Thoracic aorta (tissue), 2 donors: Measurements from ENCODE around the gene PARVB. TPM values are rescaled to one million over a fixed set of nuclear protein-coding genes. Genes with fewer than 3 reads are reported as not detected.

Experiments used
- ATAC-seq: fragments of 150-250 bp; one replicate; pipeline ENCODE4 v1.8.0; 2017; ENCODE audit warnings: low read depth; ENCODE audit not compliant: insufficient number of reproducible peaks, low FRiP score
- DNase-seq: peaks from one replicate; pipeline ENCODE4 v3.0.0-alpha.2; 2020; ENCODE audit warnings: low spot score
- H3K27ac ChIP-seq, 2 donors: fragments of 200-600 bp; sonication (generic); 1 replicate in 1 of 2; 2 replicates in 1 of 2; pipeline ENCODE4 v1.5.1; 2016; ENCODE audit warnings: mild to moderate bottlenecking in 2 of 2, moderate library complexity in 2 of 2
- H3K27me3 ChIP-seq: fragments of 200-600 bp; sonication (generic); replicated peaks from 2 replicates; pipeline ENCODE4 v1.6.0; 2016; ENCODE audit warnings: mild to moderate bottlenecking; ENCODE audit not compliant: insufficient read depth
- H3K36me3 ChIP-seq: fragments of 200-600 bp; sonication (generic); one replicate; pipeline ENCODE4 v1.5.1; 2016
- H3K4me1 ChIP-seq, 2 donors: fragments of 200-600 bp; sonication (generic); 1 replicate in 1 of 2; 2 replicates in 1 of 2; pipeline versions ENCODE4 v1.5.1 to v1.6.0; 2016; ENCODE audit warnings: low read depth in 2 of 2, mild to moderate bottlenecking in 1 of 2; ENCODE audit not compliant: control insufficient read depth in 1 of 2
- H3K4me3 ChIP-seq: fragments of 200-600 bp; sonication (generic); 2 replicates; pipeline ENCODE4 v1.5.1; 2016; ENCODE audit warnings: mild to moderate bottlenecking
- H3K9me3 ChIP-seq: fragments of 200-600 bp; sonication (generic); 2 replicates; pipeline ENCODE4 v1.5.1; 2016
- total RNA-seq, 2 donors: library from RNA; depleted of rRNA; stranded (reverse); fragments of >200 nt; gene quantifications; one replicate each; pipeline versions ENCODE4 v1.1.0 to v1.2.3, GENCODE V29; 2016
- TF ChIP-seq, protein P1 (sequence below): fragments of 200-600 bp; sonication (generic); IDR thresholded peaks from one replicate; pipeline ENCODE4 v1.5.1; 2019; ENCODE audit warnings: antibody characterized with exemption

The PARVB gene
- total RNA-seq, 2 donors from 2014 or later = 15.3 to 17.2 TPM

DNA sequence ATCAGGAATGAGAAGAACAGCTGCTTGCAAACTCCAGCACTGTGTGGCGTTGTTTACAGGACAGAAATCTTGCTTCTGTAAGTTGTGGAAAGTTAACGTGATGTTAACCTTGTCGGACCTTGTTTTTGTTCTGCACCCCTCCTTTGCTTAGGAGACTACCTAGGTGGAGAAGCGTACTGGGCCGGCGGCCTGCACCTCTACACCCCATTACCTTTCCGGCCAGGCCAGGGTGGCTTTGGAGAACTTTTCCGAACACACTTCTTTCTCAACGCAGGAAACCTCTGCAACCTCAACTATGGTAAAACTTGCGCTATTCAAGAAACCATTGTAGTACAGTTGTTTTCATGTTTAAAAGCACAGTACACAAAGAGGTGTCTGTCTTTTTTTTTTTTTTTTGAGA, 35.1 kb upstream of the PARVB start:
- H3K27me3 ChIP-seq = no peaks in the 10 kb centered on the region
- no peak overlapping the region for H3K4me3 ChIP-seq
- DNase-seq (no peak), ATAC-seq (no peak)
- H3K4me1 ChIP-seq = no peaks in the 10 kb centered on the region
- TF ChIP-seq, protein P1, sequence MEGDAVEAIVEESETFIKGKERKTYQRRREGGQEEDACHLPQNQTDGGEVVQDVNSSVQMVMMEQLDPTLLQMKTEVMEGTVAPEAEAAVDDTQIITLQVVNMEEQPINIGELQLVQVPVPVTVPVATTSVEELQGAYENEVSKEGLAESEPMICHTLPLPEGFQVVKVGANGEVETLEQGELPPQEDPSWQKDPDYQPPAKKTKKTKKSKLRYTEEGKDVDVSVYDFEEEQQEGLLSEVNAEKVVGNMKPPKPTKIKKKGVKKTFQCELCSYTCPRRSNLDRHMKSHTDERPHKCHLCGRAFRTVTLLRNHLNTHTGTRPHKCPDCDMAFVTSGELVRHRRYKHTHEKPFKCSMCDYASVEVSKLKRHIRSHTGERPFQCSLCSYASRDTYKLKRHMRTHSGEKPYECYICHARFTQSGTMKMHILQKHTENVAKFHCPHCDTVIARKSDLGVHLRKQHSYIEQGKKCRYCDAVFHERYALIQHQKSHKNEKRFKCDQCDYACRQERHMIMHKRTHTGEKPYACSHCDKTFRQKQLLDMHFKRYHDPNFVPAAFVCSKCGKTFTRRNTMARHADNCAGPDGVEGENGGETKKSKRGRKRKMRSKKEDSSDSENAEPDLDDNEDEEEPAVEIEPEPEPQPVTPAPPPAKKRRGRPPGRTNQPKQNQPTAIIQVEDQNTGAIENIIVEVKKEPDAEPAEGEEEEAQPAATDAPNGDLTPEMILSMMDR = no peak
- no peak overlapping the region for H3K27ac ChIP-seq
- peaks cover 24% of the 10 kb centered on the region for H3K36me3 ChIP-seq
- H3K9me3 ChIP-seq = no peaks in the 10 kb centered on the region

DNA sequence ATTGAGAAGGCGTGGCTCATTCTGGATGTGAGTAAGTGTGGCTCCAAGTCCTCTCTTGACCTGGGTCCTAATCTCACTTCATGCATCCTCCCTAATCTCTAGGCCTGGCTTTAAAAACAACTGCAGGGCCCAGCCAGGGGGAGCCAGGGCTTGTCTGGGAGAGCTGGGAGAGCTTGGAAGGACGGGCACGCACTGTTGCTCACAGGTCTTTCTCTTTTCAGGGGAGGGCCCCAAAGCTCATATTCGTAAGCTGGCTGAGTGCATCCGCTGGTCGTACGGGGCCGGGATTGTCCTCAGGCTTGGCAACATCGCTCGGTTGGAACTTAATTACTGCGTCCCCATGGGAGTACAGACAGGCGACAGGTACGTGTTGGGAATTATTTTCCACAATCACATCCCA, 34.1 kb upstream of the PARVB start:
- Histone ChIP-seq H3K9me3 (no peaks in the 10 kb centered on the region), H3K4me3 (no peak overlapping the region), H3K36me3 (peaks cover 20% of the 10 kb centered on the region), H3K27ac (no peak overlapping the region), H3K27me3 (no peaks in the 10 kb centered on the region), H3K4me1 (no peaks in the 10 kb centered on the region)
- ATAC-seq (no peak), DNase-seq (no peak)
- TF ChIP-seq, protein P1 = no peak

DNA sequence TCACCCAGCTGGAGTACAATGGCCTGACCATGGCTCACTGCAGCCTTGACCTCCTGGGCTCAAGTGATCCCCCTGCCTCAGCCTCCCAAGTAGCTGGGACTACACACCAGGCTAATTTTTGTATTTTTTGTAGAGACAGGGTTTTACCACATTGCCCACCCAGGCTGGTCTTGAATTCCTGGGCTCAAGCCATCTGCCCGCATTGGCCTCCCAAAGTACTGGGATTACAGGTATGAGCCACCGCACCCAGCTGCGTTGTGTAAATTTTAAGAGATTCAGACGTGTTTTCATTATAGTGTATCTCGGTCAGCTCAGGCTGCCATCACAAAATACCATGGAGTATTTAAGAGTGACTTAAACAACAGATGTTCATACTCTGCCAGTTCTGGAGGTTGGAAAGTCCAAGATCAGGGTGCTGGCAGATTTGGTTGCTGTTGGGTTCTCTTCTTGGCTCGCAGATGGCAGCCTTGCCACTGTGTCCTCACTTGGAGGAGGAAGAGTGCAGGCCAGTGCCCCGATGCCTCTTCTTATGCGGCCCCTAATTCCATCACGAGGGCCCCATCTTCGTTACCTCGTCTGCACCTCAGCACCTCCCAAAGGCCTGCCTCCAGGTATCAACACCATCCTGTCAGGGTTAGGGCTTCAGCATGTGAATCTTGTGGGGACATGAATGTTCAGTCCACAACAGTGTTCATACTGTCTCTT, 32.6 kb upstream of the PARVB start:
- H3K27me3 ChIP-seq = no peaks in the 10 kb centered on the region
- TF ChIP-seq, protein P1 = no peak
- ATAC-seq = no peak
- H3K4me1 ChIP-seq = no peaks in the 10 kb centered on the region
- no peaks in the 10 kb centered on the region for H3K9me3 ChIP-seq
- DNase-seq = no peak
- no peak overlapping the region for H3K4me3 ChIP-seq
- H3K36me3 ChIP-seq = peaks cover 18% of the 10 kb centered on the region
- no peak overlapping the region for H3K27ac ChIP-seq

GRCh38 chr22:43992331-43992821, 31.7 kb upstream of the PARVB start:
- H3K9me3 ChIP-seq = no peaks in the 10 kb centered on the region
- DNase-seq (no peak), ATAC-seq (no peak)
- H3K4me1 ChIP-seq = no peaks in the 10 kb centered on the region
- H3K27ac ChIP-seq = no peak overlapping the region
- H3K36me3 ChIP-seq = peaks cover 14% of the 10 kb centered on the region
- no peak overlapping the region for H3K4me3 ChIP-seq
- TF ChIP-seq, protein P1 = no peak
- H3K27me3 ChIP-seq = no peaks in the 10 kb centered on the region

DNA sequence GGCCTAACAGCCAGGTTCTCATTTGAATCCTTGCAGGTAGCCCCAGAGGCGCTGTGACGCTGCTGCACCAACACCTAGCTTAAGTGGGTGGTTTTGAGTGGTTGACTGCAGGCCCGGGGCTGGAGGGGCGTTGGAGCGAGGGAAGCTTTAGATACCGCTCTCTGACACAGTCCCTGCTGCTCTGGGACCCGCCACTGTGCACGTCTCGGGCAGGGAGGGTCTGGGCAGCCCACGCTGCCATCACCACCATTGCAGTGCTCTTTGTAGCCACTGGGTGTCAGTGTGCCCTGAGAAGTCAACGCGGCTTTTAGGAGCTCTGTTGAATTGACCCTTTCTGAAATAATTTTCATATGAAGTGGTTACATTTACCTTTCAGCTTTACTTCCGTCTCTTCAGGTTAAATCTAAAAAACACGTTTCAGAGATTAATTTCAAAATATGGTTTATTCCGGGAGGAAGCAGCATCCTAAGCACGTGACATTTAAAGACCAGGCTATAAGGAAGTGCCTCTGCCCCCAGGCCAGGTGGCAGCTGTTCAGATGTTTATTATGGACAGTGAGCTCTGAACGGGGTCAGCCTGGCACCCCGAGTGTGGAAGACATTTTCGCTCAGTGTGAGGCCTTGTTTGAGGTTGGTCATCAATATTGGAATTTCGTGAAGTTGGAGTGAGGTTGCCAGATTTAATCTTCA, 30.9 kb upstream of the PARVB start:
- no peak for DNase-seq

More for the DNA sequence above, 30.9 kb upstream of the PARVB start:
- Histone ChIP-seq H3K27me3 (no peaks in the 10 kb centered on the region), H3K4me1 (no peaks in the 10 kb centered on the region), H3K27ac (no peak overlapping the region), H3K36me3 (peaks cover 14% of the 10 kb centered on the region), H3K4me3 (no peak overlapping the region), H3K9me3 (no peaks in the 10 kb centered on the region)
- TF ChIP-seq, protein P1 = peak; percentile 89
- ATAC-seq = no peak
